ENCODE results near the gene SLC4A2.
A peak's percentile ranks its signal among the peaks of the same experiment; 100 is the strongest.

DNA sequence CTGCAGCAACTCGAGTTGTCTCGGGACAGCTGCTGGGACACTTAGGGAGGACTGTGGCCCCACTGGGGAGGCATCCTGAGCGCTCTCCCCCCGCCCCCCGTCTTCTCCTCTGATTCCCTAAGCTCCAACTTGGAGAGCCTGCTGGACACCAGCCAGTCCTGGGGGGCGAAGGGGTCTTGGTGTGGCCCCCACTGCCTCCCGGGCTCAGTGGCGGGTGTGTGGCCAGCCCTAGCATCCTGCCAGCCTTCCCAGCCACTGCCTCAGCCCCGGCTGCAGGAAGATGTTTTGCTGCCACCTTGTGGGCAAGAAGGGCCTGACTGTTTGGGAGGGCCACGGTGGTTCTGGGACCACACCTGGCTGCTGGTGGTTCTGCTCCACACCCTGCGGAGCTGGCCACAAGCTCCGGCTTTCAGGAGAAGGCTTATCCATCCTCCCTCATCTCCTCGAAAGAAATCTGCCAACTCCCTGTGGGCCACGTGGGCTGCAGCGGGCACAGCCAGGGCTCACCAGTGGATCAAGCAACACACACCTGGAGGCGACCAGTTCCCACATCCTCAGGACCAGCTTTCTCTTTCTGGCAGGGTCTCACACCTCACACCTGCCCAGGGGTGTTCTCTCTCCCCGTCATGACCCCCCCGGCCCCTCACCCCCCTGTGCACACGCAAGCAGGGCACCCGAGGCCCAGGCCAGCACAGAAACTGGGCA, 51.7 kb downstream of the SLC4A2 start:
- TF ChIP-seq, protein P1, sequence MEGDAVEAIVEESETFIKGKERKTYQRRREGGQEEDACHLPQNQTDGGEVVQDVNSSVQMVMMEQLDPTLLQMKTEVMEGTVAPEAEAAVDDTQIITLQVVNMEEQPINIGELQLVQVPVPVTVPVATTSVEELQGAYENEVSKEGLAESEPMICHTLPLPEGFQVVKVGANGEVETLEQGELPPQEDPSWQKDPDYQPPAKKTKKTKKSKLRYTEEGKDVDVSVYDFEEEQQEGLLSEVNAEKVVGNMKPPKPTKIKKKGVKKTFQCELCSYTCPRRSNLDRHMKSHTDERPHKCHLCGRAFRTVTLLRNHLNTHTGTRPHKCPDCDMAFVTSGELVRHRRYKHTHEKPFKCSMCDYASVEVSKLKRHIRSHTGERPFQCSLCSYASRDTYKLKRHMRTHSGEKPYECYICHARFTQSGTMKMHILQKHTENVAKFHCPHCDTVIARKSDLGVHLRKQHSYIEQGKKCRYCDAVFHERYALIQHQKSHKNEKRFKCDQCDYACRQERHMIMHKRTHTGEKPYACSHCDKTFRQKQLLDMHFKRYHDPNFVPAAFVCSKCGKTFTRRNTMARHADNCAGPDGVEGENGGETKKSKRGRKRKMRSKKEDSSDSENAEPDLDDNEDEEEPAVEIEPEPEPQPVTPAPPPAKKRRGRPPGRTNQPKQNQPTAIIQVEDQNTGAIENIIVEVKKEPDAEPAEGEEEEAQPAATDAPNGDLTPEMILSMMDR (IDR thresholded peaks at IDR 0.05; ENCODE audit: low read depth, low read length): peak; percentile 76
- no peak for TF ChIP-seq EZH2phosphoT487 (IDR thresholded peaks at IDR 0.05; ENCODE audit: low read depth)

All from OCI-LY3 (cell line).